DMS 273 (cell line): Measurements from ENCODE around the gene GFY.
A peak's percentile ranks its signal among the peaks of the same experiment; 100 is the strongest.
"Not testable (repeated sequence)": the region's sequence is repeated elsewhere in the genome, so short reads cannot be mapped to it uniquely, and the experiment has no call there.

Experiments
- DNase-seq: peaks from one replicate; lab custom pipeline; 2025; ENCODE audit not compliant: unreplicated experiment; lab: John Stamatoyannopoulos, UW

The GFY gene

GRCh38 chr19:49468199-49468598 is 43.0 kb downstream of the GFY start:
- DNase-seq: no peak

- peak; percentile 98 for DNase-seq
These were observed 43.7 kb downstream of the GFY start for GRCh38 chr19:49468746-49469447.

GRCh38 chr19:49469828-49470614 is 44.8 kb downstream of the GFY start:
- DNase-seq: peak; percentile 90

- no peak for DNase-seq
These were observed 45.4 kb downstream of the GFY start for GRCh38 chr19:49470615-49470978.

- no peak for DNase-seq
These were observed 47.7 kb downstream of the GFY start for GRCh38 chr19:49472936-49473335.

- not testable (repeated sequence) for DNase-seq
These were observed 48.3 kb downstream of the GFY start for GRCh38 chr19:49473501-49473867.

- peak; percentile 90 for DNase-seq
These were observed 48.8 kb downstream of the GFY start, which contains the start of gene FLT3LG for GRCh38 chr19:49473868-49474541. TSS of gene FLT3LG (plus strand) at chr19:49474215. CDS start at chr19:49474640, 425 bp downstream.

- DNase-seq: no peak
These were observed 49.3 kb downstream of the GFY start for GRCh38 chr19:49474542-49474924.

- DNase-seq: no peak
These were observed 50.2 kb downstream of the GFY start for GRCh38 chr19:49475191-49475917.

- peak; percentile 75 for DNase-seq
These were observed 51.0 kb downstream of the GFY start for GRCh38 chr19:49475995-49476880.
